ENCODE measurements around the gene ZNF598.
"Not testable (repeated sequence)": the region's sequence is repeated elsewhere in the genome, so short reads cannot be mapped to it uniquely, and the experiment has no call there.

ZNF598 gene

GRCh38 chr16:1958143-1958491, 51.5 kb downstream of the ZNF598 start:
- DNase-seq (ENCODE audit: low read depth): not testable (repeated sequence)

- not testable (repeated sequence) for DNase-seq (ENCODE audit: low read depth)
Measured at GRCh38 chr16:1957434-1958142, 52.0 kb downstream of the ZNF598 start.

DNA sequence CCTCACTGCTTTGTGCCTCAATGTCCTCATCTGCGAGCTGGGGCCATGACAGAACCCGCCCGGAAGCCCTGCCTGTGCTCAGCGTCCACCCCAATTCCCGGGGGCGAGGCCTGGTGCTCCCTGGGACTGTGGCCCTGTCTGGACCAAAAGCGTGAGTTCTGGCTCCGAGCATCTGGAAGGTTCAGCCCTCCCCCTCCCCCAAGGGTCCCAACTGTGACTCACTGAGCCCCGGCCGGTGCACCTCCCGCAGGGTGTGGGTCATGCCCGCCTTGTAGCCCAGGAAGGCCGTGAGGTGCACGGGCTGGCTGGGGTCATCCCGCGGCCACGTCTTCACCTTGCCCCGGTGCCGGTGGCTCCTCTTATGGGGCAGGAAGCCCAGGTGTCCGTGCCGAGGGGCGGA, 55.9 kb downstream of the ZNF598 start:
- no peak for DNase-seq (ENCODE audit: low read depth)

GRCh38 chr16:1950559-1950958, 59.1 kb downstream of the ZNF598 start:
- DNase-seq (ENCODE audit: low read depth): no peak

- no peak for DNase-seq (ENCODE audit: low read depth)
Measured at GRCh38 chr16:1950047-1950446, 59.6 kb downstream of the ZNF598 start.

DNA sequence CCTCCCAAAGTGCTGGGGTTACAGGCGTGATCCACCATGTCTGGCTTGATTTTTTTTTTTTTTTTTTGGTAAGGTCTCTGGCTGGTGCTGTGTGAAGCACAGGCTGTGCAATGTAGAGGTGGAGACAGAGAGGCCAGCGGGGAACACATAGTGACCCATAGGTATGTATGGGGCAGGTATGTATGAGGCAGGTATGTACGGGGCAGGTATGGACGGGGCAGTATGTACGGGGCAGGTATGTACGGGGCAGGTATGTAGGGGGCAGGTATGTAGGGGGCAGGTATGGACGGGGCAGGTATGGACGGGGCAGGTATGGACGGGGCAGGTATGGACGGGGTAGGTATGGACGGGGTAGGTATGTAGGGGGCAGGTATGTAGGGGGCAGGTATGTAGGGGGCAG, 60.1 kb downstream of the ZNF598 start:
- DNase-seq (ENCODE audit: low read depth): no peak

Data from HS-5 (cell line).